NCI-H446 treated with DMSO at 0.1 percent for 48 hours (cell line): ENCODE data around the gene EBPL.
"Not testable (repeated sequence)": the region's sequence is repeated elsewhere in the genome, so short reads cannot be mapped to it uniquely, and the experiment has no call there.

ENCODE experiments used
- DNase-seq: peaks from one replicate; lab custom pipeline; 2025; lab: John Stamatoyannopoulos, UW

The EBPL gene

GRCh38 chr13:49635599-49636433, 55.5 kb downstream of the EBPL start:
- DNase-seq, result no peak

GRCh38 chr13:49633710-49634109, 57.6 kb downstream of the EBPL start:
- no peak for DNase-seq

GRCh38 chr13:49632156-49632555, 59.1 kb downstream of the EBPL start:
- DNase-seq, result no peak

- DNase-seq, result no peak
Observed at GRCh38 chr13:49630580-49630979, 60.7 kb downstream of the EBPL start.

- no peak for DNase-seq
Observed at GRCh38 chr13:49629947-49630346, 61.3 kb downstream of the EBPL start.

GRCh38 chr13:49629196-49629938, 61.9 kb downstream of the EBPL start:
- no peak for DNase-seq

- DNase-seq, result no peak
Observed at GRCh38 chr13:49627831-49628652, 63.2 kb downstream of the EBPL start, which contains the start of gene ARL11. Gene ARL11, plus strand, starts transcription at chr13:49628507. Its CDS starts 1,941 bp downstream, at chr13:49630448.

GRCh38 chr13:49625392-49626079, 65.8 kb downstream of the EBPL start:
- DNase-seq, result no peak

- no peak for DNase-seq
Observed at GRCh38 chr13:49624229-49624628, 67.1 kb downstream of the EBPL start.

GRCh38 chr13:49622174-49622946, 68.9 kb downstream of the EBPL start:
- DNase-seq, result no peak

- no peak for DNase-seq
Observed at GRCh38 chr13:49620170-49620621, 71.1 kb downstream of the EBPL start.

GRCh38 chr13:49616676-49617065, 74.6 kb downstream of the EBPL start:
- no peak for DNase-seq

GRCh38 chr13:49615836-49616675, 75.2 kb downstream of the EBPL start:
- no peak for DNase-seq

GRCh38 chr13:49612042-49612441, 79.2 kb downstream of the EBPL start:
- not testable (repeated sequence) for DNase-seq
